HepG2 (cell line): ENCODE measurements around the gene EYA2. TPM values are rescaled to one million over a fixed set of nuclear protein-coding genes. Genes with fewer than 3 reads are reported as not detected.

Source experiments
- ASH2L ChIP-seq: fragments of 300-600, 200-600 bp; sonication (generic); IDR thresholded peaks from 2 replicates; pipeline ENCODE4 v1.7.0; 2017; ENCODE audit warnings: low read depth, mild to moderate bottlenecking, moderate library complexity, mixed read lengths, low read length; ENCODE audit not compliant: insufficient read length
- ATF7 ChIP-seq, 2 experiments: fragments of 450-650 bp in 1 of 2; sonication (generic) in 1 of 2; formaldehyde crosslinking in 1 of 2; IDR thresholded peaks; 2 replicates each; pipeline versions ENCODE4 v1.4.0 to v1.6.1; 2016 to 2020; ENCODE audit warnings: antibody characterized with exemption in 1 of 2, mild to moderate bottlenecking in 1 of 2, missing genetic modification reagents in 1 of 2
- CSRNP1 ChIP-seq: sonication (generic); formaldehyde crosslinking; IDR thresholded peaks from 2 replicates; pipeline ENCODE4 v1.8.1; 2023; ENCODE audit warnings: mild to moderate bottlenecking, missing genetic modification reagents
- ELF1 ChIP-seq: sonication (generic); formaldehyde crosslinking; IDR thresholded peaks from 2 replicates; pipeline ENCODE4 v1.4.0; 2020; ENCODE audit warnings: missing genetic modification reagents
- FOSL1 ChIP-seq: sonication (generic); formaldehyde crosslinking; IDR thresholded peaks from 2 replicates; pipeline ENCODE4 v1.9.0; 2021; ENCODE audit warnings: missing genetic modification reagents, borderline replicate concordance
- FOXP4 ChIP-seq: sonication (generic); formaldehyde crosslinking; IDR thresholded peaks from 2 replicates; pipeline ENCODE4 v1.4.0; 2020; ENCODE audit warnings: missing genetic modification reagents
- HDAC1 ChIP-seq: sonication (generic); formaldehyde crosslinking; IDR thresholded peaks from 2 replicates; pipeline ENCODE4 v1.5.1; 2020; ENCODE audit warnings: mild to moderate bottlenecking, missing genetic modification reagents
- HNRNPK ChIP-seq: fragments of 200-400 bp; formaldehyde crosslinking; IDR thresholded peaks from 2 replicates; pipeline ENCODE4 v1.6.1; 2018; ENCODE audit warnings: low read length, low read depth, moderate library complexity, mild to moderate bottlenecking; ENCODE audit not compliant: poor library complexity, severe bottlenecking
- KAT7 ChIP-seq: IDR thresholded peaks from 2 replicates; pipeline ENCODE4 v1.6.1; 2018; ENCODE audit warnings: borderline replicate concordance, missing compliant biosample characterization
- PAF1 ChIP-seq: IDR thresholded peaks from 2 replicates; pipeline ENCODE4 v1.6.1; 2016; ENCODE audit warnings: missing genetic modification reagents, missing compliant biosample characterization
- RNF2 ChIP-seq: fragments of 450-650 bp; conservative IDR thresholded peaks from 2 replicates; pipeline ENCODE4 v1.6.1; 2016; ENCODE audit warnings: low read depth
- SIN3B ChIP-seq: fragments of 150-350 bp; IDR thresholded peaks from 2 replicates; pipeline ENCODE4 v1.6.1; 2014; ENCODE audit warnings: low read length
- SRSF1 ChIP-seq: fragments of 200-400 bp; formaldehyde crosslinking; optimal IDR thresholded peaks from 2 replicates; pipeline ENCODE3; 2017; ENCODE audit warnings: mild to moderate bottlenecking, low read depth, low read length, moderate library complexity
- SUZ12 ChIP-seq: fragments of 150-350 bp; IDR thresholded peaks from 2 replicates; pipeline ENCODE4 v1.6.1; 2014; ENCODE audit warnings: low read depth, low read length
- TP53 ChIP-seq: sonication (generic); formaldehyde crosslinking; conservative IDR thresholded peaks from 2 replicates; pipeline ENCODE4 v1.4.0; 2020; ENCODE audit warnings: missing genetic modification reagents
- U2AF2 ChIP-seq: fragments of 200-400 bp; formaldehyde crosslinking; IDR thresholded peaks from 2 replicates; pipeline ENCODE4 v1.6.1; 2017; ENCODE audit warnings: low read depth, mild to moderate bottlenecking, low read length
- ZNF20 ChIP-seq: sonication (generic); formaldehyde crosslinking; IDR thresholded peaks from 2 replicates; pipeline ENCODE4 v1.4.0; 2020; ENCODE audit warnings: mild to moderate bottlenecking, moderate library complexity, missing genetic modification reagents
- ZNF552 ChIP-seq: sonication (generic); formaldehyde crosslinking; IDR thresholded peaks from 2 replicates; pipeline ENCODE4 v1.9.0; 2022; ENCODE audit warnings: missing genetic modification reagents, mild to moderate bottlenecking, borderline replicate concordance
- ZSCAN30 ChIP-seq: sonication (generic); formaldehyde crosslinking; IDR thresholded peaks from 2 replicates; pipeline ENCODE4 v1.5.0; 2020; ENCODE audit warnings: mild to moderate bottlenecking, missing genetic modification reagents
- polyA plus RNA-seq, 8 experiments: library from polyadenylated mRNA; depleted of rRNA in 3 of 8; stranded (reverse) in 7 of 8; unstranded in 1 of 8; fragments of >200 nt; fragmentation: Illumina TruSeq in 4 of 8; extraction: Trizol in 4 of 8; gene quantifications; 2 replicates each; pipeline versions ENCODE4 v1.2.1 to v1.2.3, GENCODE V29; 2011 to 2016; ENCODE audit warnings: low read depth in 4 of 8, missing spikeins in 1 of 8, mixed read lengths in 1 of 8; ENCODE audit not compliant: insufficient read depth in 1 of 8
- total RNA-seq, 5 experiments: library from RNA; depleted of rRNA; stranded (reverse); fragments of >200 nt; fragmentation: Illumina TruSeq; extraction: Trizol; gene quantifications; 2 replicates each; pipeline ENCODE4 v1.2.3, GENCODE V29; 2016; ENCODE audit warnings: low read depth in 1 of 5
- TF ChIP-seq, protein P1 (sequence below): sonication (generic); formaldehyde crosslinking; IDR thresholded peaks from 2 replicates; pipeline ENCODE4 v1.4.0; 2020; ENCODE audit warnings: missing genetic modification reagents

EYA2 gene
- total and polyA plus RNA-seq, 2 of the 13 experiments (the other 11 are each of a cell fraction or from before 2014, with no cell fraction given): not detected

DNA sequence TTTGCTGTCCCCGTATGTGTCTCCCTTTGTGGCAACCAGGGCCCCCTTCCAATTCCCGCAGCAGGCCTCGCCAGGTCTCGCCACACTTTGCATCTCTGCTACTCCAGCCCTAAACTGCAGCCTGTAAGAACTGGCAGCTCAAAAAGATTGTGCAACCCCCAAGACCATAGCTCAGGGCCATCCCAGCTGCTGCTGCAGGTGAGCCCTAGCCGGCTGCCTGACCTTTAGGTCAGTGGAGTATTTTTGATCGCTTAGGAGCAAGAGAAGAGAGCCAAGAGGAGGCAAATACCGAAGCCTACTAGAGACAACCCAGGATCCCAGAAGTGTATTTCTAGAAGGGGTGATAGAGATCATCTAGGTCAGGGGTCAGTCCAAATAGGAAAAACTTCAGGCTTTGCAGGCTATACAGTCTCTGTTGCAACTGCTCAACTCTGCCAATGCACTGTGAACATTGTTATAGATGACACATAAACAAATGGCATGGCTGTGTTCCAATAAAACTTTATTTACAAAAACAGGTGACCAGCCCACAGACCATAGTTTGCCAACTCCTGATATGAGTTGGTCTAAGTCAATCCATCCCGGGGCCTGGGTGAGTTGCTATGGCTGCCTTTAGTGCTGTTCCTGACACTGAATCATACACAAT is 138.4 kb downstream of the EYA2 start (continued):
- no peak for TF ChIP-seq ATF7 (IDR thresholded peaks at IDR 0.05)
- no peak for TF ChIP-seq ATF7 (CRISPR knock-in tag; IDR thresholded peaks at IDR 0.05)
- TF ChIP-seq FOXP4: no peak
- no peak for TF ChIP-seq SUZ12
- TF ChIP-seq ASH2L: no peak
- TF ChIP-seq FOSL1: no peak
- TF ChIP-seq TP53 (CRISPR knock-in tag): no peak
- TF ChIP-seq KAT7 (CRISPR knock-in tag): no peak
- TF ChIP-seq ELF1: no peak
- TF ChIP-seq CSRNP1 (CRISPR knock-in tag): no peak
- TF ChIP-seq HNRNPK: no peak
- TF ChIP-seq U2AF2: no peak
- no peak for TF ChIP-seq RNF2
- no peak for TF ChIP-seq SRSF1
- TF ChIP-seq, protein P1, sequence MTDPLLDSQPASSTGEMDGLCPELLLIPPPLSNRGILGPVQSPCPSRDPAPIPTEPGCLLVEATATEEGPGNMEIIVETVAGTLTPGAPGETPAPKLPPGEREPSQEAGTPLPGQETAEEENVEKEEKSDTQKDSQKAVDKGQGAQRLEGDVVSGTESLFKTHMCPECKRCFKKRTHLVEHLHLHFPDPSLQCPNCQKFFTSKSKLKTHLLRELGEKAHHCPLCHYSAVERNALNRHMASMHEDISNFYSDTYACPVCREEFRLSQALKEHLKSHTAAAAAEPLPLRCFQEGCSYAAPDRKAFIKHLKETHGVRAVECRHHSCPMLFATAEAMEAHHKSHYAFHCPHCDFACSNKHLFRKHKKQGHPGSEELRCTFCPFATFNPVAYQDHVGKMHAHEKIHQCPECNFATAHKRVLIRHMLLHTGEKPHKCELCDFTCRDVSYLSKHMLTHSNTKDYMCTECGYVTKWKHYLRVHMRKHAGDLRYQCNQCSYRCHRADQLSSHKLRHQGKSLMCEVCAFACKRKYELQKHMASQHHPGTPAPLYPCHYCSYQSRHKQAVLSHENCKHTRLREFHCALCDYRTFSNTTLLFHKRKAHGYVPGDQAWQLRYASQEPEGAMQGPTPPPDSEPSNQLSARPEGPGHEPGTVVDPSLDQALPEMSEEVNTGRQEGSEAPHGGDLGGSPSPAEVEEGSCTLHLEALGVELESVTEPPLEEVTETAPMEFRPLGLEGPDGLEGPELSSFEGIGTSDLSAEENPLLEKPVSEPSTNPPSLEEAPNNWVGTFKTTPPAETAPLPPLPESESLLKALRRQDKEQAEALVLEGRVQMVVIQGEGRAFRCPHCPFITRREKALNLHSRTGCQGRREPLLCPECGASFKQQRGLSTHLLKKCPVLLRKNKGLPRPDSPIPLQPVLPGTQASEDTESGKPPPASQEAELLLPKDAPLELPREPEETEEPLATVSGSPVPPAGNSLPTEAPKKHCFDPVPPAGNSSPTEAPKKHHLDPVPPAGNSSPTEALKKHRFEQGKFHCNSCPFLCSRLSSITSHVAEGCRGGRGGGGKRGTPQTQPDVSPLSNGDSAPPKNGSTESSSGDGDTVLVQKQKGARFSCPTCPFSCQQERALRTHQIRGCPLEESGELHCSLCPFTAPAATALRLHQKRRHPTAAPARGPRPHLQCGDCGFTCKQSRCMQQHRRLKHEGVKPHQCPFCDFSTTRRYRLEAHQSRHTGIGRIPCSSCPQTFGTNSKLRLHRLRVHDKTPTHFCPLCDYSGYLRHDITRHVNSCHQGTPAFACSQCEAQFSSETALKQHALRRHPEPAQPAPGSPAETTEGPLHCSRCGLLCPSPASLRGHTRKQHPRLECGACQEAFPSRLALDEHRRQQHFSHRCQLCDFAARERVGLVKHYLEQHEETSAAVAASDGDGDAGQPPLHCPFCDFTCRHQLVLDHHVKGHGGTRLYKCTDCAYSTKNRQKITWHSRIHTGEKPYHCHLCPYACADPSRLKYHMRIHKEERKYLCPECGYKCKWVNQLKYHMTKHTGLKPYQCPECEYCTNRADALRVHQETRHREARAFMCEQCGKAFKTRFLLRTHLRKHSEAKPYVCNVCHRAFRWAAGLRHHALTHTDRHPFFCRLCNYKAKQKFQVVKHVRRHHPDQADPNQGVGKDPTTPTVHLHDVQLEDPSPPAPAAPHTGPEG (CRISPR knock-in tag): no peak
- peak; percentile 46; the same call in 1 of the 2 replicates for TF ChIP-seq HDAC1 (CRISPR knock-in tag)
- no peak for TF ChIP-seq PAF1 (CRISPR knock-in tag)
- TF ChIP-seq ZSCAN30 (CRISPR knock-in tag): no peak
- TF ChIP-seq SIN3B: no peak
- no peak for TF ChIP-seq ZNF20 (CRISPR knock-in tag)
- no peak for TF ChIP-seq ZNF552 (CRISPR knock-in tag)
